Hypothalamus (tissue), 51 donors: ENCODE measurements around the gene TMEM117.

Experiments used
- DNase-seq, 51 donors: peaks; one replicate each; lab custom pipeline; 2025; lab: John Stamatoyannopoulos, UW

Gene TMEM117

GRCh38 chr12:44259890-44260289 lies 424.0 kb downstream of the TMEM117 start:
- DNase-seq = no peak

- DNase-seq = no peak
Observed at GRCh38 chr12:44260581-44260980, 424.7 kb downstream of the TMEM117 start.

GRCh38 chr12:44285321-44285960 lies 449.6 kb downstream of the TMEM117 start:
- no peak for DNase-seq

- DNase-seq = no peak
Observed at GRCh38 chr12:44286336-44286735, 450.5 kb downstream of the TMEM117 start.

GRCh38 chr12:44286821-44287505 lies 451.1 kb downstream of the TMEM117 start:
- DNase-seq = no peak

- DNase-seq = no peak
Observed at GRCh38 chr12:44287545-44287944, 451.7 kb downstream of the TMEM117 start.

- DNase-seq = no peak
Observed at GRCh38 chr12:44294649-44295048, 458.8 kb downstream of the TMEM117 start.

- no peak for DNase-seq
Observed at GRCh38 chr12:44295958-44296623, 460.2 kb downstream of the TMEM117 start.

GRCh38 chr12:44296624-44297197 lies 460.8 kb downstream of the TMEM117 start:
- DNase-seq = no peak

GRCh38 chr12:44299524-44299923 lies 463.6 kb downstream of the TMEM117 start:
- DNase-seq = no peak

GRCh38 chr12:44307506-44308168 lies 471.8 kb downstream of the TMEM117 start:
- no peak for DNase-seq

GRCh38 chr12:44313188-44313587 lies 477.3 kb downstream of the TMEM117 start:
- DNase-seq = no peak

GRCh38 chr12:44314007-44314500 lies 478.2 kb downstream of the TMEM117 start:
- DNase-seq = no peak

- DNase-seq = no peak
Observed at GRCh38 chr12:44317651-44318126, 481.8 kb downstream of the TMEM117 start.

- DNase-seq = no peak
Observed at GRCh38 chr12:44331269-44331668, 495.4 kb downstream of the TMEM117 start.

- DNase-seq = no peak
Observed at GRCh38 chr12:44334347-44334746, 498.5 kb downstream of the TMEM117 start.

GRCh38 chr12:44335030-44335429 lies 499.1 kb downstream of the TMEM117 start:
- DNase-seq = no peak

GRCh38 chr12:44336577-44336976 lies 500.7 kb downstream of the TMEM117 start:
- DNase-seq = no peak

GRCh38 chr12:44342371-44342770 lies 506.5 kb downstream of the TMEM117 start:
- no peak for DNase-seq

GRCh38 chr12:44347145-44347544 lies 511.3 kb downstream of the TMEM117 start:
- DNase-seq = no peak

- no peak for DNase-seq
Observed at GRCh38 chr12:44357494-44357893, 521.6 kb downstream of the TMEM117 start.
